HG03457 (cell line): ENCODE data around the gene CLIC1.

Source experiments
- ATAC-seq: cut with Tn5 transposase; IDR thresholded peaks from one replicate; pipeline ENCODE4 v1.9.1; 2021; ENCODE audit warnings: moderate number of reproducible peaks; ENCODE audit not compliant: unreplicated experiment

The CLIC1 gene

GRCh38 chr6:31739639-31740396 lies 3.5 kb upstream of the CLIC1 start, which contains the start of gene MSH5:
Gene MSH5 (plus strand): TSS chr6:31740005. CDS start chr6:31740467, 462 bp downstream.
- peak; percentile 58 for ATAC-seq

- ATAC-seq = no peak
These were observed 2.0 kb upstream of the CLIC1 start for GRCh38 chr6:31737991-31738979.

DNA sequence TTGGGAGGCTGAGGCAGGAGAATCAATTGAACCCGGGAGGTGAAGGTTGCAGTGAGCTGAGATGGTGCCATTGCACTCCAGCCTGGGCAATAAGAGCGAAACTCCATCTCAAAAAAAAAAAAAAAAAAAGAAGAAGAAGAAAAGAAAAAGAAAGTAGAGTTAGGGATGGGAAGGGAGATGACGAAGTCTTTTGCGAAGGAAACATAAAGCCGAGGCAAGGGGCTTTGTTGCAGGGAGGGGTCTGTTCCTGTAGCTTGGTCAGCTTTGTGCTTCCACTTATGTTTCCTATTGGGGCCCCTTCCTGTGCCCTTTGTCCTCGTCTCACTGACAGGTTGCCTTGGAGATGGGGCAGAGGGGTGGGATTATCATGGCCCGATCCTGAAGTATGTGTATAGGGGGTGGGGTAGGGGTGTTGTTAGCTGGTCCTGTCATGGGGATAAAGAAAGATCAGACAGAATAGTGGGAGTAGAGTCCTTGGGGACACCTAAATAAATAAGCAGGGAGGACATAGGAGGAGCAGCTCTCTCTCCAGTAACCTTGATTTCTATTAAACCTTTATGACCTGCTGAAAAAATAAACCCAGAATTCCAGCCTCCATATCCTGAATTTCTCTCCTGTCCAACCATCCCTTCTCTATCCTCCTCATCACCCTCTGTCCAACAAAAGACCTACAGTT lies 1.1 kb upstream of the CLIC1 start:
- no peak for ATAC-seq

DNA sequence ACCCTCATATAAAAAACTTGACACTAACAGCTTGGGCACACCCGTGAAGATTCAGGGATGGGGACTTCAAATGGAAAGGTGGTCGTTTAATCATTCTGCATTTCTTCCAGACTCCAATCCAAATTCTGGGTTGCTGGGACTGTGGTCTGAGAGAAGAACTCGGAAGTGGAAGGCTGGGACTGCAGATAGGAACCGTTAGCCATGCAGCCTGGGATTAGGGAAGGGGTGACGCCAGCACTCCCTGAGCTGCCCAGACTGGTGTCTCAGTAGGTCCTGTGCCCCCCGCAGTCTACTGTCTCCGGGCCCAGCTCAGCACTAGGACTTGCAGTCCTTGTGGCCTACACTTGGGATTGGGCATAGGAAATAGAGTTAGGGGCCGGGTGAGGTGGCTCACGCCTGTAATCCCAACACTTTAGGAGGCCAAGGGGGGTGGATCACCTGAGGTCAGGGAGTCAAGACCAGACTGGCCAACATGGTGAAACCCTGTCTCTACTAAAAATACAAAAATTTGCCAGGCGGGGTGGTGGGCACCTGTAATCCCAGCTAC lies 511 bp upstream of the CLIC1 start:
- no peak for ATAC-seq

- ATAC-seq = no peak
These were observed 1.4 kb downstream of the CLIC1 start for GRCh38 chr6:31734821-31735406.

- ATAC-seq = no peak
These were observed 2.0 kb downstream of the CLIC1 start for GRCh38 chr6:31734247-31734820.

DNA sequence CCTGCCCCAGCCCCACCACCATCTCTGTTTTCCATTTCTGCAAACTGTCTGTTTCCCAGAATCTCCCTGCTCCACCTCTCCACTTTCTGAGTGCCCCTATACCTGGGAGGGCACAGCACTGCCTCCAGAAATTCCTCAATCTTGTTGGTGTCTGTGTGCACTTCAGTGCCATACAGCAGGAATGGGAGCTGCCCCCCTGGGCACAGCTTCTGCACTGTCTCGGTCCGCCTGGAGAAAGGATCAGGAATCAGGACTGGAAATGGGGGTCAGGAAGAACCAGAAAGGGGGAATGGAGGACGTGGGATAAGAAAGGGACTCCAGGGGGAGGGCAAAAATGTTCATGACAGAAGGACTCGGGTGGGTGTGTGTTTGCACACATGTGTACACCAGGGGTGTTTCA lies 2.6 kb downstream of the CLIC1 start:
- no peak for ATAC-seq

DNA sequence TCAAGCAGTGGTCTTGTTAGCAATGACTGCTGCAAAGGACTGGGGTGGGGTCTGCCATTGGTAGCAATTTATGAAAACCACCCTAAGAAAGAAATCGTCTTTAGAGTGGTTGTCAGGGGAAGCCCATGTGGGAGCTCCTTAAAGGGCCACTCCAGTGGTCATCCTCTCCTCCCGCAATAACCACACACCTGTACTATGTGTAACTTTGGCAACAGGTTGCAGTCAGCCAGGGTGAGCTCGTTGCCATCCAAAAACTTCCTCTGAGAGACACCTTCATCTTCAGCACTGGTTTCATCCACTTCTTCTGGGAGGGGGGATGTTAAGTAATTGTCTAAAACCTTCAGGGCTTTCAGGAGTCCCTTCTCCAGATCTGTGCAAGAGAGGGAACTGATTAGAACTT lies 4.3 kb downstream of the CLIC1 start:
- no peak for ATAC-seq

GRCh38 chr6:31730631-31731086 lies 5.7 kb downstream of the CLIC1 start:
- no peak for ATAC-seq

DNA sequence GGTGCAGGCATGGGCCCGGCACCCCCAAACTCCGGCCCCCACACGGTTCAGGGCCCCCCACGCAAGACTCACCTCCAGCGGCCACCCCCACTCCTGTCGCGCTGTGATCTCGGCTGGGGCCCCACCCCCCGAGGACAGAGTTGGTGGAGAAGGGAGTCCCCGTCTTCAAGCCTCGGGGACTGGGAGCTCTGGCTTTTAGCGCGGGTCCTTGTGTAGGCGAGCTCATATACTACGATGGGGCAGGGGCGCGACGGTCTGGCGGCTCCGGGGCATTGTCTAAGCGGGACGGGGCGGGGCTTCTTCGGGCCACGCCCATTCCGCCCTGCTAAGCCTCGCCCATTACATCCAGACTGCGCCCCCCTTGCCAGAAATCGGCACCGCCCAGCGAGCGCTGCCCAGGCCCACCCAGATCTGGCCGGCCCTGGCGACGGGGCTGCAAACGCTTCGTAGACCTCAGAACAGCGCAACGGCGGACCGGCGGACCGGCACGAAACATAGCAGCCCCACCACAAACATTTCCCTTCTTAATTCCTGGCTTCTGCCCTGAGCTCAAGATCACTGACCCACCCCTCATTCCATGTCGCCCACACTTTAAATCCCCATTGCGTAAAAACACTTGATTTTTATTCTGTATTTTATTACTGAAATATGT lies 6.2 kb downstream of the CLIC1 start:
- no peak for ATAC-seq

DNA sequence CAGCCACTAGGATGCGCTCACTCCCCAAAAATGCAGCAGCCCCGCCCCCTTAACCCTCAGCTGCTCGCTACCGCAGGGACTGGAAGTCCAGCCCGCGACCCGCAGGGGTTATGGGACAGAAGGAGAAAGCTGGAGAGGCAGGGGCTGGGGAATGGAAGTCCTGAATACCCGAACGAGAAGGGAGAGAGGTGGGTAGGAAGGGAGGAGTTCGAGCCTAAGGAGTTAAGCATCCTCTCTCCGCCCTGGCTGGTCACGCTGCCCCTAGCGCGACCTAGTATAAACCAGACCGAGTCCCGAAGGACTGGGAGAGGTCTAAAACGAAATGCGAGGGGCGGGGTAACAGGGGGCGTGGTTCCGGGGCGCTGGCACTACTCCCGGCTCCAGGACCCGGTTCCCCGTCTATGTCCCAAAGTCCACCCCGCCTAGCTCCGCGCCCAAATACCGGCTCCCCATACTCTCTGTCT lies 6.8 kb downstream of the CLIC1 start:
- no peak for ATAC-seq

GRCh38 chr6:31728767-31729514 lies 7.4 kb downstream of the CLIC1 start, which contains the start of gene DDAH2:
Gene DDAH2 (minus strand): TSS chr6:31729299. CDS start chr6:31729161, 138 bp downstream.
- ATAC-seq = no peak

- ATAC-seq = no peak
These were observed 8.3 kb downstream of the CLIC1 start for GRCh38 chr6:31727717-31728671.

DNA sequence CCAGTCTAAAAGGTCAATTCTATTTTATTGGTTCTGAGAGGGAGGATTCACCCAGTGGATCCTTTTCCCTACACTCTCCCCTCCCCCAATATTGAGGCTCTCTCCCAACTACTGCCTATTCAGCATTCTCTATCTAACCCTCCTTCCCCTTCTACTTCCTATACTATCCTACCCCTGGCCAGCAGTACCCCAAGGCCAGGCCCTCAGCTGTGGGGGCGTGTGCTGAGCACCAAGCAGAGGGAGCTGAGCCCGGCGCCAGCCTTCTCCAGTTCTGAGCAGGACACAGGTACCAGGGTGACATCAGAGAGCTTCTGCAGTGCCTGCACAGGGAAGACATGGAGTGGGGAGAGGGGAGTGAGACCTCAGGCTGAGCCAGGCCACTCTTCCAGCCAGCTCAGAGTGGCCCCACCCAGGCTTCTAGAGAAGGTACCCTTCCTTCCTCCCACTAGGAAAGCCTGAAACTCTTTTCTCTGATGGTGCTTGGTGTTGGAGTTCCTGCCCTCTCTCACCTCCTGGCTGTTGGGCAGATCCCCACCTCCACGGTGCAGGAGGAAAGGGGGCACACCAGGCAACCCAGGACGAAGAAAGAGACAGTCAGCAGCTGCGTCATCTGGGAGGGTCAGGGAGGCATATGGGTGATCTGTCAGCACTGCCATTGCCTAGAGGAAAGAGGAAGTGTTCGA lies 9.2 kb downstream of the CLIC1 start:
- ATAC-seq = no peak

- no peak for ATAC-seq
These were observed 10.6 kb downstream of the CLIC1 start for GRCh38 chr6:31725502-31726350.
